ENCODE measurements around the gene ZDBF2.

DNA sequence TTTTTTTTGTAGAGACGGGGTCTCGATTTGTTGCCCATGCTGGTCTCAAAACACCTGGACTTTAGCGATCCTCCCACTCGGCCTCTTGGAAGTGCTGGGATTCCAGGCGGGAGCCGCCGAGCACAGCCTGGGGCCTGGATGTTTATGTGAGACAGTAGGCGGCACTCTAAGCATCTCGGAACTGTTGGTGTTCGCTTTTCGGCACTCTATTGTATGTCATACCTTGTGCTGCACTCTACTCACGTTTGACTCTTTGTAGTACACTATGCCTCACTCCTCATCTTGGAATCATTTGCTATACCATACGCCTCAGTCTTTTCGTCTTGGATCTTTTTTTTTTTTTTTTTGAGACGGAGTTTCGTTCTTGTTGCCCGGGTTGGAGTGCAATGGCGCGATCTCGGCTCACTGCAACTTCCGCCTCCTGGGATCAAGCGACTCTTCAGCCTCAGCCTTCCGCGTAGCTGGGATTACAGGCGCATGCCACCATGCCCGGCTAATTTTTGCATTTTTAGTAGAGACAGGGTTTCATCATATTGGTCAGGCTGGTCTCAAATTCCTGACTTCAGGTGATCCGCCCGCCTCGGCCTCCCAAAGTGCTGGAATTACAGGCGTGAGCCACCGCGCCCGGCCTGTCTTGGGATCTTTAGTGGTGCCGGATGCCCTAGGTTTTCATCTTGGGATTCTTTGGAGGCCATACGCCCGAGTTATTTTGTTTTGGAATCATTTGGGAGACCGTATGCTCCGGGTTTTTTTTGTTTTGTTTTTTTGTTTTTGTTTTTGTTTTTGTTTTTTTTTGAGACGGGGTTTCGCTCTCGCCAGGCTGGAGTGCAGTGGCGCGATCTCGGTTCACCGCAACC, 24.2 kb upstream of the ZDBF2 start:
- TF ChIP-seq POLR2A (IDR thresholded peaks at IDR 0.05): no peak
- no peak for TF ChIP-seq CTCF (IDR thresholded peaks at IDR 0.05)

All from suprapubic skin (tissue), 3 donors.